ENCODE data around the gene EFEMP2.

EFEMP2 gene

DNA sequence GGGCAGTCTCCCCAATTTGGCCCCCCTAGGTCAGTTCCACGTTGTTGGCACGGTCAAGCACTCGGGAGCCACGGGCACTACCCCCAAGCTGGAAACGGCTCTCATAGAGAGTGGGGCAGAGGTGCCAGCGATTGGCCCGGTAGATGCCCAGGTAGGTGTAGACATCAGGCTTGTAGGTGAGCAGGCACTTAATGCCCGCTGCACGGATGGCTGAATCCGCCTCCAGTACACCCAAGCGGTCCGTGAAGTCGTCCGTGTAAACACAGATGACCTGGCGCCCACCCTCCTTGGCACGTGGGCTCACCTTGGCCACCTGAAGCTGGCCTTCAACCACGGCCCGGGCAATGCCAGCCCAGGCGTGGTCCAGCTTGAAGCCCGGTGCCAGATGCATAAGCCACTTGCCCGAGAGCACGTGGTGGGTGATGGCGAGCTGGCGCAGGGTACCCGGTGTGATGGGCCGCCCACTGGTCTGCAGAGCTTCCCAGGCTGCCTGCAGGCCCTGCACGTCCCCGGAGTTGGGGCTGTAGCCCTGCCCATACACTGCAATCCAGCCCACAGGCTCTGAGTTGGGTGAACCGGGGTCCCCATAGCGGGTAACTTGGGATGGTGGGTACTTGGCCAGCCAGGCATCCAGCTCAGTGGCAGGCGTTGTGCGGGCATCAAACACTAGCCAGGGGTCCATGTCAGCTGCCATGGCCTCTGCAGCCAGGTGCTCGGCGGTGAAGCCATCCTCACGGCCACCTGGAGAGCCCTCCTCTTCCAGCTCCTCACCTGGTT lies 45.0 kb upstream of the EFEMP2 start:
- Histone ChIP-seq H3K4me1 (peaks cover 53 to 68% (median 59%) of the 10 kb centered on the region in 10 experiments), H3K9ac (peak overlapping the region; percentile 89 to 99 (median 96); a peak in 21 of 22 replicates), H3K4me3 (peak overlapping the region; percentile 78 to 99 (median 92)), H3K9me3 (replicated peaks in 1 of 11) (no peaks in the 10 kb centered on the region), H4K20me1 (peaks cover 5 to 36% (median 24%) of the 10 kb centered on the region in 11 experiments; a peak in 14 of 22 replicates), H3K27me3 (no peaks in the 10 kb centered on the region), H3K27ac (peak overlapping the region; percentile 90 to 97 (median 93); a peak in 19 of 22 replicates), H3K4me2 (peak overlapping the region; percentile 84 to 100 (median 95)), H3K36me3 (peaks cover 9 to 26% (median 13%) of the 10 kb centered on the region in 11 experiments)
- TF ChIP-seq Cebpa-rat (IDR thresholded peaks at IDR 0.05): no peak

DNA sequence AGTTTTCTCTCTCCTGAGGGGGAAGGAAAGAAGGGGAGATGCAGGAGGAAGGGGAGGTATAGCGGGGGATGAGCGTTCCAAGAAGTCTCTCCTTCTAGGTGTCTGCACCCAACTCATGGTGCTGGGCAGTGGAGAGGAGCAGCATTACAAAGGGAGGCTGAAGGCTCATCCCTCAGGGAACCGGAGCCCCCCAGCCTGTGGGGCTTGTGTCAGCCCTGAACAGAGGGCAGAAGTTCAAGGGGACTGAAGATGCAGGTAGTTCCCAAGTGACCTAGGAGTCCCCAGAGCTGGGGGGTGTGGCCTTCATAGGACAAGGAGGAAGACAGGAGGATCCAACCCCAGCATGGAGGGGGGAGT lies 44.5 kb upstream of the EFEMP2 start:
- Histone ChIP-seq H3K27me3 (no peaks in the 10 kb centered on the region), H3K9me3 (replicated peaks in 1 of 11) (no peaks in the 10 kb centered on the region), H3K9ac (peak overlapping the region in 10 of 11 experiments; percentile 89 to 99 (median 96); a peak in 15 of 22 replicates), H3K4me2 (peak overlapping the region; percentile 84 to 100 (median 95)), H3K4me1 (peaks cover 59 to 70% (median 64%) of the 10 kb centered on the region in 10 experiments), H4K20me1 (peaks cover 5 to 36% (median 24%) of the 10 kb centered on the region in 11 experiments; a peak in 14 of 22 replicates), H3K4me3 (peak overlapping the region in 9 of 10 experiments; percentile 78 to 99 (median 95); a peak in 10 of 20 replicates), H3K36me3 (peaks cover 3 to 20% (median 7%) of the 10 kb centered on the region in 11 experiments), H3K27ac (peak overlapping the region in 4 of 11 experiments; percentile 5 to 78 (median 61); a peak in 5 of 22 replicates)
- no peak for TF ChIP-seq Cebpa-rat (IDR thresholded peaks at IDR 0.05)

DNA sequence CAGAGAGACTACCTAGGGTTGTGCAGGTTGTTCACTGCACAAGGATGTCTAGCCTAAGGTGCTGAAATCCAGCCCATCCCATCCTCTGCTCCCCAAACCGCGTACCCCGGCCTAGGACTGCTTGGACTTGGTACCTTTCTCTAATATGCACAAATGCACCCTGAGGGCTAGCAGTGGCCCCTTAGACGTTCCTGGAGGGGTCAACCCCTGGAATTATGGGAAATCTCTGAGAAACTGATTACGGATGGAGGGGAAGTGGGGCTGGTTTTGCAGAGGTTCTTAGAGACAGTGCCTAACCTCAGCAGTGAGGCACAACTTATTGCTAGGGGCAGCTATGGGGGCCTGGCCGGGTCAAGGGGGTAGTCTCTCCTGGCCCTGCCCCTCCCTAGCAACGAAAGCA lies 43.8 kb upstream of the EFEMP2 start:
- Histone ChIP-seq H3K4me3 (peak overlapping the region in 4 of 10 experiments; percentile 1 to 95 (median 68); a peak in 4 of 20 replicates), H3K36me3 (peaks cover 0 to 14% (median 3%) of the 10 kb centered on the region in 11 experiments; a peak in 5 of 22 replicates), H3K27me3 (no peaks in the 10 kb centered on the region), H3K4me2 (peak overlapping the region; percentile 84 to 100 (median 95)), H3K9me3 (replicated peaks in 1 of 11) (no peaks in the 10 kb centered on the region), H4K20me1 (peaks cover 5 to 36% (median 24%) of the 10 kb centered on the region in 11 experiments; a peak in 14 of 22 replicates), H3K27ac (peak overlapping the region in 8 of 11 experiments; percentile 5 to 78 (median 61); a peak in 12 of 22 replicates), H3K9ac (peak overlapping the region; percentile 38 to 99 (median 95); a peak in 19 of 22 replicates), H3K4me1 (peaks cover 62 to 76% (median 71%) of the 10 kb centered on the region in 10 experiments)
- TF ChIP-seq Cebpa-rat (IDR thresholded peaks at IDR 0.05): no peak

DNA sequence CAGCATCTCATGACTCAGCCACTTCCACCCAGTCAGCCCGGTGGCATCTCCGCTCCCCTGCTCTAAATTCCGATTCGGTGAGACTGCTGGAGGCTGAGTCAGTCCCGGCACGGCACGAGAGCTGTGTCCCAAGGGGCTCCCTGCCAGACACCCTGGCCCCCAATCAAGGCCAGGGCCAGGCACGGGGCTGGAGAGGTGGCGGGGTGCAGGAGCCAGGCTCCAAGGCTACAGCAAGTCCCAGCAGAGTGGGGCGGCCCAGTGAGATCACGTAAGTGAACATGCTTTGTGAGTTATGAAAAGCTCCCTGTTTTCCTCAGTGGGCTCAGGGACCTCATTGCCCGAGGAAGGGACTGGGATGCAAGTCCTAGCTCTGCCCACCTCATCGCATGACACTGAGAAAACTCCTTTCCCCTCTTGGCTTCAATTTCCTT lies 43.2 kb upstream of the EFEMP2 start:
- Histone ChIP-seq H4K20me1 (peaks cover 5 to 35% (median 23%) of the 10 kb centered on the region in 11 experiments; a peak in 14 of 22 replicates), H3K36me3 (peaks cover 0 to 10% (median 0%) of the 10 kb centered on the region in 11 experiments; a peak in 3 of 22 replicates), H3K4me1 (peaks cover 60 to 77% (median 70%) of the 10 kb centered on the region in 10 experiments), H3K9me3 (replicated peaks in 1 of 11) (no peaks in the 10 kb centered on the region), H3K27me3 (no peaks in the 10 kb centered on the region), H3K9ac (peak overlapping the region; percentile 38 to 99 (median 94); a peak in 20 of 22 replicates), H3K4me2 (peak overlapping the region; percentile 84 to 100 (median 95)), H3K4me3 (peak overlapping the region in 4 of 10 experiments; percentile 31 to 89 (median 40); a peak in 8 of 20 replicates), H3K27ac (peak overlapping the region; percentile 10 to 78 (median 67); a peak in 19 of 22 replicates)
- no peak for TF ChIP-seq Cebpa-rat (IDR thresholded peaks at IDR 0.05)

DNA sequence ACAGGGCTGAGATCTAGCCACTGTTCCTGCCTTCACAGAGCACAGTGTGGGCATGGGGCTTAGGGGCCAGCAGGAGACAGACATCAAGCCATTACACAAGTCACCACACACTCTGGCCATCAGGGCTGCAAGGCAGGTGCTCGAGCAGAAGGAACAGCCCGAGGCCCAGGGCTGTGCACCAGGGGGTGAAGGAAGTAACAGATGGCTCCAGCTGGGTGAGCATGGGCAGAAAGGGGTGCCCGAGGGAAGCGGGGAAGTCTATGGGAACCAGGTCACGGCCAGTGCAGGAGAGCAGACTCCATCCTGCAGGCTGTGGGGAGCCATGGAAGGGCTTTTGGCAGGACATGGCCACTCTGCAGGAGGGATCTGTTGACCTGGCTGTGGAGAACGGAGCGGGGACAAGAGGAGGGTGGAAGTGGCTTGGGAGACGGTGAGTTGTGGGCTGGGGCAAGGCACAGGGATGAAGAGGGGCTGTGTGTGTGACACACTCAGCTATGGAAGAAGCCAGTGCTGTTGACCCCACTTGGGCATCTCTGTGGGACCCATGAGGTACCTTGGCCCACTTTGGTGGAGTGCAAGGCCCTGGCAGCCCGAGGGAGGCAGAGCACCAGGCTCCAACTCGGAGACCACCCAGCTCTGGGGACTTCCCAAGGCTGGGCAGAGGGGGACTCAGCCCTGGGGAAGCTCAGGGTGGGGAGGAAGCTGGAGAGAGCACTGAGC lies 42.7 kb upstream of the EFEMP2 start:
- H3K36me3 ChIP-seq: peaks cover 0 to 10% (median 0%) of the 10 kb centered on the region in 11 experiments; a peak in 2 of 22 replicates
- H4K20me1 ChIP-seq: peaks cover 2 to 29% (median 19%) of the 10 kb centered on the region in 11 experiments; a peak in 14 of 22 replicates
- H3K9ac ChIP-seq: peak overlapping the region; percentile 26 to 99 (median 94); a peak in 16 of 22 replicates
- H3K9me3 ChIP-seq (replicated peaks in 1 of 11): no peaks in the 10 kb centered on the region
- TF ChIP-seq Cebpa-rat (IDR thresholded peaks at IDR 0.05): no peak
- peaks cover 54 to 77% (median 67%) of the 10 kb centered on the region in 10 experiments for H3K4me1 ChIP-seq
- H3K27me3 ChIP-seq: no peaks in the 10 kb centered on the region
- H3K4me3 ChIP-seq: peak overlapping the region in 4 of 10 experiments; percentile 5 to 46 (median 33); a peak in 5 of 20 replicates
- H3K4me2 ChIP-seq: peak overlapping the region; percentile 84 to 100 (median 95)
- H3K27ac ChIP-seq: peak overlapping the region; percentile 10 to 78 (median 67); a peak in 19 of 22 replicates

DNA sequence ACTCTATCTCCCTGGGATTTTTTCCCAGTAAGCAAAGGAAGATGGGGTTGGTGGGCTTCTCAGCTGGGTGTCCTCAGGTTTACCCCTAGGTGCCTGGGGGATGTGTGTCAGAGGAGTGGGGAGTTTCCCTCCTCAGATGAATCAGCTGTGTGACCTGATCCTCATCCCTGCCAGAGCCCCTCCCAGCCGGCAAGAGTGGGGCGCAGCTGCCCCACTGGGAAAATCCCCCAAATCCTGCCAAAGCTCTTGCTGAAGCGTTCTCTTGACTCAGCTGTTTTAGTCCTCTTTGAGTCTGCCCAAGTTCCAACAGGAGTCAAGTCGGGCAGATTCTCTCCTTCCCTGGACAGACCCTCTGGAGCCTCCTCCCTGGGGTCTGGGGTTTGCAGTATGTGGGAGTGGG lies 40.2 kb upstream of the EFEMP2 start:
- H4K20me1 ChIP-seq: peaks cover 0 to 28% (median 18%) of the 10 kb centered on the region in 11 experiments; a peak in 12 of 22 replicates
- peaks cover 0 to 10% (median 0%) of the 10 kb centered on the region in 11 experiments; a peak in 2 of 22 replicates for H3K36me3 ChIP-seq
- no peak overlapping the region for H3K27ac ChIP-seq
- no peaks in the 10 kb centered on the region for H3K9me3 ChIP-seq (replicated peaks in 1 of 11)
- H3K4me3 ChIP-seq: no peak overlapping the region
- H3K27me3 ChIP-seq: no peaks in the 10 kb centered on the region
- TF ChIP-seq Cebpa-rat (IDR thresholded peaks at IDR 0.05): no peak
- H3K4me1 ChIP-seq: peaks cover 48 to 82% (median 70%) of the 10 kb centered on the region in 10 experiments
- H3K9ac ChIP-seq: no peak overlapping the region
- peak overlapping the region in 6 of 11 experiments; percentile 8 to 76 (median 71); a peak in 6 of 22 replicates for H3K4me2 ChIP-seq

DNA sequence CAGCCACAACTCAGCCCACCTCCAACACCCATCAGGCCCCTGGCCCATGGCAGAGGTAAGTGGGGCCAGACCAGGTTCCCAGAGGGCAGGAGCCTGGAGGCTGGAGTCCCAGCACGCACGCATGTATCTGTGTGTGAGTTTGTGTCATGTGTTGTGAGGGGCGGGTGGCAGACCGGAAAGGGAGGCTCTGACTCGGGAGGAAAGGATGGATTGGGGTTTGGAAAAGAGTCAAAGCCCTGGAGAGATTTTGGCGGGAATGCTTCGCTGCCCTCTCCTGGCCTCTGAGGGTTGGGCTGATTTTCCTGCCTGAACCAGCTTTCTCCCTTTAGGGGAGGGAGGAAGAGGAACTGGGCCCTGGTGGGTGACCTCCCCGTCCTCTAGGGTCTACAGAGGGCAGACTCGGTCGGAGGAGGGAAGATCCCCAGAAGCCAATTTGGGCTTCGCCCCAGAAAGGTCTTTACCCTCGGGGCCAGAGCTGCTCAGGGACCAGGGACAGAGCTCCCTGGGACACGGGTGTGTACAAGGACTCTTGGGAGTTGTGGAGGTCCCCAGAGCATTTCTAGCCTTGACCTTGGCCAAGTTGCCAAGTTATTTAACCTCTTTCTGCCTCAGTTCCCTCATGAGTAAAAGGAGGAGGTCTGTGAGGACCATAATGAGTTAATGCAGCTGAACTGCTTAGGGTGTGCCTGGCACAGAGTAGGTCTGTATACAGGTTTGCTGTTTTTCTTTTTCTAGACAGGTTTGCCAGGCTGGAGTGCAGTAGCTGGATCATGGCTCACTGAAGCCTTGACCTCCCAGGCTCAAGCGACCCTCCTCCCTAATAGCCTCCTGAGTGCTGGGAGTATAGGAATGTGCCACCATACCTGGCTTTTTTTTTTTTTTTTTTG lies 39.3 kb upstream of the EFEMP2 start:
- peak overlapping the region in 8 of 11 experiments; percentile 3 to 42 (median 20); a peak in 9 of 22 replicates for H3K9ac ChIP-seq
- H3K9me3 ChIP-seq (replicated peaks in 1 of 11): no peaks in the 10 kb centered on the region
- 0 out of 22 replicates have a peak, but pooled peaks cover 0 to 1% (median 0%) of the 10 kb centered on the region in 11 experiments for H3K36me3 ChIP-seq
- no peaks in the 10 kb centered on the region for H3K27me3 ChIP-seq
- peak overlapping the region; percentile 63 to 83 (median 75) for H3K4me2 ChIP-seq
- no peak overlapping the region for H3K4me3 ChIP-seq
- TF ChIP-seq Cebpa-rat (IDR thresholded peaks at IDR 0.05): no peak
- H3K4me1 ChIP-seq: peaks cover 39 to 73% (median 61%) of the 10 kb centered on the region in 10 experiments
- H4K20me1 ChIP-seq: peaks cover 0 to 22% (median 13%) of the 10 kb centered on the region in 11 experiments; a peak in 12 of 22 replicates
- peak overlapping the region in 6 of 11 experiments; percentile 15 to 58 (median 44); a peak in 8 of 22 replicates for H3K27ac ChIP-seq
